Spleen (tissue), 7 donors: ENCODE measurements around the gene MAP4K4.

ENCODE experiments used
- CTCF ChIP-seq, 11 experiments: fragments of 200-600 bp in 7 of 11; fragments of 450-650 bp in 4 of 11; sonication (generic) in 4 of 11; IDR thresholded peaks in 8 of 11; conservative IDR thresholded peaks in 3 of 11; 1 replicate in 7 of 11; 2 replicates in 4 of 11; pipeline versions ENCODE4 v1.4.0 to v1.8.0; 2016 to 2021; ENCODE audit warnings: antibody characterized with exemption in 11 of 11, inconsistent platforms in 4 of 11, mild to moderate bottlenecking in 1 of 11
- POLR2A ChIP-seq, 3 donors: fragments of 450-650 bp; IDR thresholded peaks; one replicate each; pipeline ENCODE4 v1.5.1; 2017; ENCODE audit warnings: antibody characterized with exemption in 3 of 3, mild to moderate bottlenecking in 1 of 3
- POLR2AphosphoS5 ChIP-seq, 3 donors: sonication (generic); formaldehyde crosslinking; IDR thresholded peaks; one replicate each; pipeline ENCODE4 v1.5.1; 2017; ENCODE audit warnings: antibody characterized with exemption in 3 of 3
- donor health status: DM: no; HTN: no; CAD: no; lungs with moderate emphysema.
- donor health status: DM: no; HTN: no; CAD: no.
- donor health status: DM: no; HTN: no; CAD: no.

GRCh38 chr2:101827246-101827645, 129.7 kb downstream of the MAP4K4 start:
- TF ChIP-seq CTCF (IDR thresholded peaks at IDR 0.05 in 8 of 11, conservative IDR thresholded peaks at IDR 0.05 in 3 of 11): no peak
- no peak for TF ChIP-seq POLR2AphosphoS5 (IDR thresholded peaks at IDR 0.05)
- no peak for TF ChIP-seq POLR2A (IDR thresholded peaks at IDR 0.05)
